Measurements from ENCODE around the gene LSM14A.
"Not testable (repeated sequence)": the region's sequence is repeated elsewhere in the genome, so short reads cannot be mapped to it uniquely, and the experiment has no call there.

The LSM14A gene

DNA sequence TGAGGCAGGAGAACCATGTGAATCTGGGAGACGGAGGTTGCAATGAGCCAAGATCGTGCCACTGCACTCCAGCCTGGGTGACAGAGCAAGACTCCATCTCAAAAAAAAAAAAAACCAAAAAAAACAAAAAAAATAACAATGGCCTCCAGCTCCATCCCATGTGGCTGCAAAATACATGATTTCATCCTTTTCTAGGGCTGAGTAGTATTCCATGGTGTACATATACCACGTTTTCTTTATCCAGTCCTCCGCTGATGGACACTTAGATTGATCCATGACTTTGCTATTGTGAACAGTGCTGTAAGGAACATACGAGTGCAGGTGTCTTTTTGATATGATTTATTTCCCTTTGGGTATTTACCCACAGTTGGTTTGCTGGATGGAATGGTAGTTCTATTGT, 20.9 kb upstream of the LSM14A start:
- H3K9me3 ChIP-seq (ENCODE audit: severe bottlenecking) = no peaks in the 10 kb centered on the region
- no peaks in the 10 kb centered on the region for H3K36me3 ChIP-seq
- no peak for DNase-seq
- H3K27ac ChIP-seq = no peak overlapping the region
- H3K27me3 ChIP-seq (ENCODE audit: insufficient read depth, low read depth, severe bottlenecking) = no peaks in the 10 kb centered on the region
- TF ChIP-seq, protein P1, sequence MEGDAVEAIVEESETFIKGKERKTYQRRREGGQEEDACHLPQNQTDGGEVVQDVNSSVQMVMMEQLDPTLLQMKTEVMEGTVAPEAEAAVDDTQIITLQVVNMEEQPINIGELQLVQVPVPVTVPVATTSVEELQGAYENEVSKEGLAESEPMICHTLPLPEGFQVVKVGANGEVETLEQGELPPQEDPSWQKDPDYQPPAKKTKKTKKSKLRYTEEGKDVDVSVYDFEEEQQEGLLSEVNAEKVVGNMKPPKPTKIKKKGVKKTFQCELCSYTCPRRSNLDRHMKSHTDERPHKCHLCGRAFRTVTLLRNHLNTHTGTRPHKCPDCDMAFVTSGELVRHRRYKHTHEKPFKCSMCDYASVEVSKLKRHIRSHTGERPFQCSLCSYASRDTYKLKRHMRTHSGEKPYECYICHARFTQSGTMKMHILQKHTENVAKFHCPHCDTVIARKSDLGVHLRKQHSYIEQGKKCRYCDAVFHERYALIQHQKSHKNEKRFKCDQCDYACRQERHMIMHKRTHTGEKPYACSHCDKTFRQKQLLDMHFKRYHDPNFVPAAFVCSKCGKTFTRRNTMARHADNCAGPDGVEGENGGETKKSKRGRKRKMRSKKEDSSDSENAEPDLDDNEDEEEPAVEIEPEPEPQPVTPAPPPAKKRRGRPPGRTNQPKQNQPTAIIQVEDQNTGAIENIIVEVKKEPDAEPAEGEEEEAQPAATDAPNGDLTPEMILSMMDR (IDR thresholded peaks at IDR 0.05; ENCODE audit: low read depth, low read length) = no peak
- no peak overlapping the region for H3K4me3 ChIP-seq (ENCODE audit: low read depth, low read length)

GRCh38 chr19:34154401-34154800, 17.9 kb upstream of the LSM14A start:
- TF ChIP-seq, protein P1 (IDR thresholded peaks at IDR 0.05; ENCODE audit: low read depth, low read length) = no peak
- H3K36me3 ChIP-seq = no peaks in the 10 kb centered on the region
- DNase-seq = no peak
- H3K27ac ChIP-seq = no peak overlapping the region
- no peaks in the 10 kb centered on the region for H3K27me3 ChIP-seq (ENCODE audit: insufficient read depth, low read depth, severe bottlenecking)
- H3K9me3 ChIP-seq (ENCODE audit: severe bottlenecking) = no peaks in the 10 kb centered on the region
- no peak overlapping the region for H3K4me3 ChIP-seq (ENCODE audit: low read depth, low read length)

GRCh38 chr19:34155686-34156085, 16.6 kb upstream of the LSM14A start:
- DNase-seq = no peak
- no peaks in the 10 kb centered on the region for H3K36me3 ChIP-seq
- H3K27me3 ChIP-seq (ENCODE audit: insufficient read depth, low read depth, severe bottlenecking) = no peaks in the 10 kb centered on the region
- no peak overlapping the region for H3K27ac ChIP-seq
- H3K4me3 ChIP-seq (ENCODE audit: low read depth, low read length) = no peak overlapping the region
- TF ChIP-seq, protein P1 (IDR thresholded peaks at IDR 0.05; ENCODE audit: low read depth, low read length) = no peak
- no peaks in the 10 kb centered on the region for H3K9me3 ChIP-seq (ENCODE audit: severe bottlenecking)

DNA sequence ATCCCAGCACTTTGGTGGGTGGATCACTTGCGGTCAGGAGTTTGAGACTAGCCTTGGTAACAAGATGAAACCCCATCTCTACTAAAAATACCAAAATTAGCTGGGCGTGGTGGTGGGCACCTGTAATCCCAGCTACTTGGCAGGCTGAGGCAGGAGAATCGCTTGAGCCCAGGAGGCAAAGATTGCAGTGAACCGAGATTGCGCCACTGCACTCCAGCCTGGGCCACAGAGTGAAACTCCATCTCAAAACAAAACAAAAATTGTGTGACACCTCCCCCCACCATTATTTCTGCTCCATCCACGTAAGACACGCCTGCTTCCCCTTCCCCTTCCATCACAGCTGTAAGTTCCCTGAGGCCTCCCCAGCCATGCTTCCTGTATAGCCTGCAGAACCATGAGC, 13.3 kb upstream of the LSM14A start:
- not testable (repeated sequence) for DNase-seq; H3K27me3 ChIP-seq (ENCODE audit: insufficient read depth, low read depth, severe bottlenecking); H3K27ac ChIP-seq

DNA sequence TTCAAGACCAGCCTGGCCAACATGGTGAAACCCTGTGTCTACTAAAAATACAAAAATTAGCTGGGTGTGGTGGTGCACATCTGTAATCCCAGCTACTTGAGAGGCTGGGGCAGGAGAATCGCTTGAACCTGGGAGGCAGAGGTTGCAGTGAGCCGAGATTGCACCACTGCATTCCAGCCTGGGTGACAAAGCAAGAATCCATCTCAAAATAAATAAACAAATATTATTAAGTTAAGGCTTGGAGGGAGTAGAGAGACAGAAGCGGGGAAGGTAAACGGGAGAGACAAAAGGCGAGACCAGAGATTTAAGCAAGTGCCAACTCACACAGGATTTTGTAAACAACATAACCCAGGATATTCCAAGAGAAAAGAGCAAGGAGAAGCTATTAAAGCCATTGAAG, 12.8 kb upstream of the LSM14A start:
- H3K4me3 ChIP-seq (ENCODE audit: low read depth, low read length); H3K27ac ChIP-seq; H3K9me3 ChIP-seq (ENCODE audit: severe bottlenecking); H3K36me3 ChIP-seq; DNase-seq; H3K27me3 ChIP-seq (ENCODE audit: insufficient read depth, low read depth, severe bottlenecking): not testable (repeated sequence)

More for the DNA sequence above, 13.3 kb upstream of the LSM14A start:
- not testable (repeated sequence) for H3K4me3 ChIP-seq (ENCODE audit: low read depth, low read length); H3K9me3 ChIP-seq (ENCODE audit: severe bottlenecking); H3K36me3 ChIP-seq

DNA sequence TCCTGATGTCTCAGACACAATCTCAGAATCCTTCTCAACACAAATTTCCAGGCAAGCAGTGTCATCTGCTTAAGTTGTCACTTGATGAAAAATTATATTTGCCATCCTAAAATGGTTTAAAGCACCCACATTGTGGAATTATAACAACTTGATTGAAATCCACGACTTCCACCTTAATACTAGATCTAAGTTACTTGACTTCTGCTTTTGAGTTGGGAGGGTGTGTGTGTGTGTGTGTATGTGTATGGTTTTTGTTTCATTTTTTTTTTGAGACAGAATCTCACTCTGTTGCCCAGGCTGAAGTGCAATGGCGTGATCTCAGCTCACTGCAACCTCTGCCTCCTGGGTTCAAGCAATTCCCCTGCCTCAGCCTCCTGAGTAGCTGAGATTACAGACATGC, 10.4 kb upstream of the LSM14A start:
- not testable (repeated sequence) for H3K36me3 ChIP-seq; H3K27ac ChIP-seq; H3K4me3 ChIP-seq (ENCODE audit: low read depth, low read length); DNase-seq; H3K27me3 ChIP-seq (ENCODE audit: insufficient read depth, low read depth, severe bottlenecking); H3K9me3 ChIP-seq (ENCODE audit: severe bottlenecking)

DNA sequence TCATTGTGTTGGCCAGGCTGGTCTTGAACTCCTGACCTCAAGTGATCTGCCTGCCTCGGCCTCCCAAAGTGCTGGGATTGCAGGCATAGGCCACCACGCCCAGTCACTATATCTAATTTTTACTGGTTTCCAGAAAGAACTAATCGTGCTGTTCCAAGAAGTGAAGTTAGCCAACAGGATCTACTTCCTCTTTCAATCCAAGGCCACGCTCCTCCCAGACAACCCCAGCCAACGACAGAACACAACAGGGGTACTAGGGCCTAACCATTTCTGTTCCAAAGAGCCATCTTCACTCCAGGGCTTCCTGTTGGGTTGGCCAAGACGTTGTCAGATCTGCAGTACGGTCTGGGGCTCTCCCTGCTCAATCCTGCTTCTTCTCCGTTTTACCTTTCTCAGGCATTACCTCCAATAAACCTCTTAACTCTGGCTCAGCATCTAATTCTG, 7.0 kb upstream of the LSM14A start:
- no peak overlapping the region for H3K4me3 ChIP-seq (ENCODE audit: low read depth, low read length)
- no peaks in the 10 kb centered on the region for H3K27me3 ChIP-seq (ENCODE audit: insufficient read depth, low read depth, severe bottlenecking)
- DNase-seq = no peak
- no peak overlapping the region for H3K27ac ChIP-seq
- no peaks in the 10 kb centered on the region for H3K9me3 ChIP-seq (ENCODE audit: severe bottlenecking)
- no peaks in the 10 kb centered on the region for H3K36me3 ChIP-seq
- TF ChIP-seq, protein P1 (IDR thresholded peaks at IDR 0.05; ENCODE audit: low read depth, low read length) = no peak

DNA sequence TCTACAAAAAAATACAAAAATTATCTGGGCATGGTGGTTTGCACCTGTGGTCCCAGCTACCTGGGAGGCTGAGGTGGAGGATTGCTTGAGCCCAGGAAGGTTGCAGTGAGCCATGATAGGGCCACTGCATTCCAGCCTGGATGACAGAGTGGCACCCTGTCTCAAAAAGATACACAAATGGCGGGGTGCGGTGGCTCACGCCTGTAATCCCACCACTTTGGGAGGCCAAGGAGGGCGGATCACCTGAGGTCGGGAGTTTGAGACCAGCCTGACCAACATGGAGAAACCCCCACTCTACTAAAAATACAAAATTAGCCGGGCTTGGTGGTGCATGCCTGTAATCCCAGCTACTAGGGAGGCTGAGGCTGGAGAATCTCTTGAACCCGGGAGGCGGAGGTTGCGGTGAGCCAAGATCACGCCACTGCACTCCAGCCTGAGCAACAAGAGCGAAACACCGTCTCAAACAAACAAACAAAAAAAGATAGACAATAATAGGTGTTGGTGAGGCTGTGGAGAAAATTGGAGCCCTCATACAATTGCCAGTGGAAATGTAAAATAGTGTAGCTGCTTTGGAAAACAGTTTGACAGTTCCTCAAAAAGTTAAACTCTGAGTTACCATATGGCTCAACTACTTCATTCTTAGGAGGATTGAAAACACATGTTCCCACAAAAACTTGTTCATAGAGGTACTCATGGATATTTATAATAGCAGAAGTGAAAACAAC, 2.7 kb upstream of the LSM14A start:
- H3K4me3 ChIP-seq (ENCODE audit: low read depth, low read length); DNase-seq; H3K27me3 ChIP-seq (ENCODE audit: insufficient read depth, low read depth, severe bottlenecking); H3K27ac ChIP-seq; H3K9me3 ChIP-seq (ENCODE audit: severe bottlenecking): not testable (repeated sequence)
- H3K36me3 ChIP-seq = peaks cover 14% of the 10 kb centered on the region
